Right atrium auricular region (tissue), 2 donors: ENCODE measurements around the gene DPY30. TPM values are rescaled to one million over a fixed set of nuclear protein-coding genes. Genes with fewer than 3 reads are reported as not detected.
A peak's percentile ranks its signal among the peaks of the same experiment; 100 is the strongest.

Experiments
- DNase-seq: peaks from one replicate; pipeline ENCODE4 v3.0.0-alpha.2; 2019; ENCODE audit warnings: low spot score
- H3K27ac ChIP-seq, 2 donors: fragments of 200-600 bp; sonication (generic); 1 replicate in 1 of 2; 2 replicates in 1 of 2; pipeline ENCODE4 v1.5.1; 2016 to 2019
- H3K27me3 ChIP-seq, 2 donors: fragments of 200-600 bp; sonication (generic); one replicate each; pipeline versions ENCODE4 v1.5.1 to v1.6.0; 2017 to 2019
- H3K36me3 ChIP-seq: fragments of 200-600 bp; sonication (generic); one replicate; pipeline ENCODE4 v1.5.1; 2016
- H3K4me1 ChIP-seq, 2 donors: fragments of 200-600 bp; sonication (generic); one replicate each; pipeline versions ENCODE4 v1.5.1 to v1.6.0; 2017 to 2019
- H3K4me3 ChIP-seq, 2 donors: fragments of 200-600 bp; sonication (generic); 1 replicate in 1 of 2; 2 replicates in 1 of 2; pipeline ENCODE4 v1.5.1; 2017 to 2019; ENCODE audit warnings: mild to moderate bottlenecking in 1 of 2, moderate library complexity in 1 of 2
- H3K9me3 ChIP-seq, 2 donors: fragments of 200-600 bp; sonication (generic); one replicate each; pipeline ENCODE4 v1.5.1; 2019
- CTCF ChIP-seq, 2 donors: fragments of 200-600 bp; sonication (generic); IDR thresholded peaks; one replicate each; pipeline ENCODE4 v1.5.1; 2019; ENCODE audit warnings: antibody characterized with exemption in 2 of 2
- total RNA-seq, 2 donors: library from RNA; depleted of rRNA; stranded (reverse); fragments of >200 nt; gene quantifications; one replicate each; pipeline ENCODE4 v1.1.0, GENCODE V29; 2016

The DPY30 gene
- total RNA-seq, result 10 to 100 TPM; 40.8 to 49.8 TPM

GRCh38 chr2:32039447-32040219, at the start of gene DPY30:
Gene DPY30, minus strand, starts transcription at chr2:32039805. Its CDS starts 349 bp downstream, at chr2:32039456.
- Histone ChIP-seq H3K27ac (peak within 1 kb of the TSS; percentile 87 to 88), H3K4me1 (peaks cover 0 to 15% of the 10 kb centered on the region in 2 donors), H3K36me3 (no peaks in the 10 kb centered on the region), H3K4me3 (peak within 1 kb of the TSS; percentile 87 to 96), H3K27me3 (no peaks in the 10 kb centered on the region), H3K9me3 (no peaks in the 10 kb centered on the region)
- peak; percentile 90 for DNase-seq
- TF ChIP-seq CTCF (IDR thresholded peaks at IDR 0.05), result peak in 1 of 2 donors; percentile 45

GRCh38 chr2:32074134-32074506, 34.5 kb upstream of the DPY30 start:
- no peaks in the 10 kb centered on the region for H3K36me3 ChIP-seq
- no peaks in the 10 kb centered on the region for H3K9me3 ChIP-seq
- no peak overlapping the region for H3K27ac ChIP-seq
- DNase-seq, result no peak
- H3K27me3 ChIP-seq, result no peaks in the 10 kb centered on the region
- H3K4me1 ChIP-seq, result no peaks in the 10 kb centered on the region
- no peak overlapping the region for H3K4me3 ChIP-seq
- no peak for TF ChIP-seq CTCF (IDR thresholded peaks at IDR 0.05)

GRCh38 chr2:32067549-32067948, 27.9 kb upstream of the DPY30 start:
- Histone ChIP-seq H3K36me3 (no peaks in the 10 kb centered on the region), H3K9me3 (no peaks in the 10 kb centered on the region), H3K27ac (no peak overlapping the region), H3K27me3 (no peaks in the 10 kb centered on the region), H3K4me3 (no peak overlapping the region), H3K4me1 (peaks cover 0 to 15% of the 10 kb centered on the region in 2 donors)
- no peak for DNase-seq
- no peak for TF ChIP-seq CTCF (IDR thresholded peaks at IDR 0.05)

- peak overlapping the region; percentile 76 to 94 for H3K4me3 ChIP-seq
- peaks cover 0 to 15% of the 10 kb centered on the region in 2 donors for H3K4me1 ChIP-seq
- H3K27ac ChIP-seq, result peak overlapping the region; percentile 93 to 96
- no peaks in the 10 kb centered on the region for H3K9me3 ChIP-seq
- H3K27me3 ChIP-seq, result no peaks in the 10 kb centered on the region
- no peak for TF ChIP-seq CTCF (IDR thresholded peaks at IDR 0.05)
- H3K36me3 ChIP-seq, result no peaks in the 10 kb centered on the region
- no peak for DNase-seq
Measured at GRCh38 chr2:32064713-32065112, 25.1 kb upstream of the DPY30 start.

- TF ChIP-seq CTCF (IDR thresholded peaks at IDR 0.05), result no peak
- DNase-seq, result no peak
- H3K27me3 ChIP-seq, result no peaks in the 10 kb centered on the region
- H3K36me3 ChIP-seq, result no peaks in the 10 kb centered on the region
- peak overlapping the region; percentile 76 to 94 for H3K4me3 ChIP-seq
- peaks cover 0 to 15% of the 10 kb centered on the region in 2 donors for H3K4me1 ChIP-seq
- H3K9me3 ChIP-seq, result no peaks in the 10 kb centered on the region
- H3K27ac ChIP-seq, result peak overlapping the region; percentile 93 to 96
Measured at GRCh38 chr2:32064021-32064601, 24.5 kb upstream of the DPY30 start.
